Astrocyte (in vitro differentiated cells and primary cell): ENCODE measurements around the gene EMC10.

Experiments
- CTCF ChIP-seq: IDR thresholded peaks from 2 replicates; pipeline ENCODE4 v1.5.1; 2011; ENCODE audit warnings: low read depth, mild to moderate bottlenecking, inconsistent platforms, low read length, moderate library complexity; ENCODE audit not compliant: insufficient read depth
- EZH2 ChIP-seq: IDR thresholded peaks from 2 replicates; pipeline ENCODE4 v1.6.1; 2012; ENCODE audit warnings: mild to moderate bottlenecking, low read length, inconsistent platforms; ENCODE audit not compliant: insufficient read depth

- TF ChIP-seq EZH2, result no peak
- no peak for TF ChIP-seq CTCF
Observed at GRCh38 chr19:50467566-50467965, 8.7 kb upstream of the EMC10 start.
